Uterus (tissue), 4 donors: Measurements from ENCODE around the gene PLIN5. TPM values are rescaled to one million over a fixed set of nuclear protein-coding genes. Genes with fewer than 3 reads are reported as not detected.
"Not testable (repeated sequence)": the region's sequence is repeated elsewhere in the genome, so short reads cannot be mapped to it uniquely, and the experiment has no call there.

Source experiments
- DNase-seq, 2 donors: peaks; one replicate each; pipeline ENCODE4 v3.0.0-alpha.2; 2019 to 2020
- H3K27ac ChIP-seq, 2 donors: fragments of 200-600 bp; sonication (generic); 1 replicate in 1 of 2; 2 replicates in 1 of 2; pipeline ENCODE4 v1.5.1; 2016 to 2018
- H3K27me3 ChIP-seq, 2 donors: fragments of 200-600 bp; sonication (generic); one replicate each; pipeline ENCODE4 v1.5.1; 2018 to 2019; ENCODE audit warnings: control low read depth in 1 of 2
- H3K36me3 ChIP-seq, 2 donors: fragments of 200-600 bp; sonication (generic); one replicate each; pipeline ENCODE4 v1.5.1; 2019; ENCODE audit warnings: control low read depth in 1 of 2
- H3K4me1 ChIP-seq, 2 donors: fragments of 200-600 bp; sonication (generic); one replicate each; pipeline ENCODE4 v1.5.1; 2018 to 2019; ENCODE audit warnings: control low read depth in 1 of 2
- H3K4me3 ChIP-seq, 2 donors: fragments of 200-600 bp; sonication (generic); 1 replicate in 1 of 2; 2 replicates in 1 of 2; pipeline ENCODE4 v1.5.1; 2018 to 2019; ENCODE audit warnings: mild to moderate bottlenecking in 1 of 2
- H3K9me3 ChIP-seq, 2 donors: fragments of 200-600 bp; sonication (generic); one replicate each; pipeline ENCODE4 v1.5.1; 2019; ENCODE audit warnings: control low read depth in 1 of 2
- CTCF ChIP-seq, 4 experiments: fragments of 200-600 bp in 2 of 4; fragments of 450-650 bp in 2 of 4; sonication (generic) in 2 of 4; IDR thresholded peaks; one replicate each; pipeline ENCODE4 v1.5.1; 2016 to 2019; ENCODE audit warnings: antibody characterized with exemption in 4 of 4, mild to moderate bottlenecking in 2 of 4, moderate library complexity in 1 of 4
- POLR2A ChIP-seq, 2 donors: fragments of 450-650 bp; IDR thresholded peaks; one replicate each; pipeline ENCODE4 v1.6.1; 2016; ENCODE audit warnings: antibody characterized with exemption in 2 of 2, mild to moderate bottlenecking in 1 of 2, moderate library complexity in 1 of 2
- intact Hi-C: fragments of 100-400 bp; cut with DNase I; formaldehyde crosslinking; loops from one replicate; pipeline ENCODE4 v1.15.1; 2023; ENCODE audit warnings: low total_unique reads
- total RNA-seq, 4 donors: library from RNA; depleted of rRNA in 3 of 4; stranded (reverse); fragments of >200 nt in 3 of 4; gene quantifications; one replicate each; pipeline versions ENCODE4 v1.1.0 to v1.2.4, GENCODE V29; 2014 to 2023
- donor health status: DM: yes; HTN: yes; CAD: no.

Gene PLIN5
- total RNA-seq, 4 donors from 2014 or later, result 1.5 to 11.1 (median 3.0) TPM

GRCh38 chr19:4566402-4567051, 31.5 kb upstream of the PLIN5 start:
- H3K27ac ChIP-seq, result no peak overlapping the region
- intact Hi-C loops, result no loop called here
- TF ChIP-seq CTCF (IDR thresholded peaks at IDR 0.05) (no peak), POLR2A (IDR thresholded peaks at IDR 0.05) (no peak)
- H3K4me1 ChIP-seq, result no peaks in the 10 kb centered on the region
- H3K9me3 ChIP-seq, result no peaks in the 10 kb centered on the region
- no peak overlapping the region for H3K4me3 ChIP-seq
- DNase-seq, result no peak
- no peaks in the 10 kb centered on the region for H3K36me3 ChIP-seq
- no peaks in the 10 kb centered on the region for H3K27me3 ChIP-seq

GRCh38 chr19:4563562-4563961, 28.5 kb upstream of the PLIN5 start:
- intact Hi-C loops, H3K27ac ChIP-seq, H3K9me3 ChIP-seq, H3K36me3 ChIP-seq, DNase-seq, H3K4me1 ChIP-seq, H3K27me3 ChIP-seq, H3K4me3 ChIP-seq: not testable (repeated sequence)

- H3K9me3 ChIP-seq, H3K4me3 ChIP-seq, DNase-seq, H3K27me3 ChIP-seq, H3K4me1 ChIP-seq, intact Hi-C loops, H3K27ac ChIP-seq, H3K36me3 ChIP-seq: not testable (repeated sequence)
Observed at GRCh38 chr19:4562085-4562484, 27.1 kb upstream of the PLIN5 start.

- H3K4me1 ChIP-seq, result no peaks in the 10 kb centered on the region
- TF ChIP-seq POLR2A (IDR thresholded peaks at IDR 0.05) (no peak), CTCF (IDR thresholded peaks at IDR 0.05) (no peak)
- no peaks in the 10 kb centered on the region for H3K27me3 ChIP-seq
- no peaks in the 10 kb centered on the region for H3K36me3 ChIP-seq
- no peaks in the 10 kb centered on the region for H3K9me3 ChIP-seq
- H3K4me3 ChIP-seq, result peak within 1 kb of the TSS in 1 of 2 donors; percentile 5
- peak within 1 kb of the TSS; percentile 38 to 48 for H3K27ac ChIP-seq
- intact Hi-C loops, result no loop called here
- DNase-seq, result peak in 1 of 2 donors; percentile 59
Observed at GRCh38 chr19:4559569-4559968, 24.5 kb upstream of the PLIN5 start, which contains the start of gene SEMA6B. SEMA6B (minus strand) TSS chr19:4559684; CDS start chr19:4558457, 1,227 bp downstream.

- no peak for TF ChIP-seq POLR2A (IDR thresholded peaks at IDR 0.05)
- TF ChIP-seq CTCF (IDR thresholded peaks at IDR 0.05), result peak; percentile 88 to 100 (median 92)
- Histone ChIP-seq H3K27me3 (no peaks in the 10 kb centered on the region), H3K4me1 (no peaks in the 10 kb centered on the region), H3K36me3 (no peaks in the 10 kb centered on the region), H3K27ac (peak overlapping the region; percentile 9 to 52), H3K9me3 (no peaks in the 10 kb centered on the region), H3K4me3 (peak overlapping the region in 1 of 2 donors; percentile 8)
- intact Hi-C loops, result no loop called here
- peak in 1 of 2 donors; percentile 34 for DNase-seq
Observed at GRCh38 chr19:4557971-4558941, 23.2 kb upstream of the PLIN5 start.
